ENCODE data around the gene ARHGEF12.

- no peak for TF ChIP-seq CTCF (conservative IDR thresholded peaks at IDR 0.05; ENCODE audit: low read depth, low read length)
- TF ChIP-seq EZH2 (IDR thresholded peaks at IDR 0.05; ENCODE audit: borderline replicate concordance, low read depth, low read length, poor library complexity, severe bottlenecking), result no peak
Measured at GRCh38 chr11:120395778-120396177, 59.6 kb downstream of the ARHGEF12 start.
